Activated CD8-positive, alpha-beta memory T cell treated with anti-CD3 and anti-CD28 coated beads, Interleukin-2, amount 50 U/mL, for 4 hours (primary cell): Measurements from ENCODE around the gene FREM1.

ENCODE experiments used
- DNase-seq: peaks from one replicate; pipeline ENCODE4 v3.0.0-alpha.2; 2020

The FREM1 gene

DNA sequence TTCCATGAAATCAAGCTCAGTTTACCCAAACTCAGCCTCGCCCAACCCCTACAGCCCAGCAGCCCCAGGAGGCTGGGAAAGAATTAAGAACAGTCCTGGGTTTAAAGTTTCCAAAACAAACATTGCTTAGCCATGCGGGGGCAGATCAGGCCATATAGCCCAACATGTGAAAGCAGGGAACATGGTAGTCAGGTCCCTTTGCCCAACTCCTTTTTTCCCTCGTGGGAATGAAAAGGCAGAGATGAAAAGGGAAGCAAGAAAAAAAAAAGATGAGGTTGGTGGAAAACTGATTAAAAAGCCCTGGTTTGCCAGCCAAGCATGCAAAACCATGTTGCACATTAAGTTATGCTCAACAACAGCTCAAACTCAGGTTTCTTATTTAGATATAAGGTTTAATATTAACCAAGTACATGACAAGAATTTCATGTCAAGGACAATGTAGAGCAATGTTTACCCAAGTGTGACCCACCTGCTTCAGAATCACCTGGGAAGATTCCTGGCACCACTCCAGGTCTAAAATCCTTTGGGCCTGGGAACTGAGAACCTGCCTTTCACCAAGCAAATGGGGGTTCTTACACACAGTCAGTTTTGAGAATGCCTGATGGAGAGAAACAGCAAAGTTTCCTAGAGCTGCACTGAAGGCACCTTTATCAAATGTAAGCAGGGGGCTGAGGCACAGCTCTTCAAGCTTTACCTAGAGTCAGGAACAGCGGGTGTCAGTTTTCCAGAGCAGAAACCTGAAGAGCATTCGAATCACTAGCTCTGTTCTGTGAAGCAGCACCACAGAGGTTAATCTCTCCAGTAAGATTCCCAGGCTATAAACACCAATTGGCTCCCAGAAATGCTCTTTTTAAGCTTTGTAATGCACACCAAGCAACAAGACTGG is 1.7 kb downstream of the FREM1 start:
- no peak for DNase-seq

DNA sequence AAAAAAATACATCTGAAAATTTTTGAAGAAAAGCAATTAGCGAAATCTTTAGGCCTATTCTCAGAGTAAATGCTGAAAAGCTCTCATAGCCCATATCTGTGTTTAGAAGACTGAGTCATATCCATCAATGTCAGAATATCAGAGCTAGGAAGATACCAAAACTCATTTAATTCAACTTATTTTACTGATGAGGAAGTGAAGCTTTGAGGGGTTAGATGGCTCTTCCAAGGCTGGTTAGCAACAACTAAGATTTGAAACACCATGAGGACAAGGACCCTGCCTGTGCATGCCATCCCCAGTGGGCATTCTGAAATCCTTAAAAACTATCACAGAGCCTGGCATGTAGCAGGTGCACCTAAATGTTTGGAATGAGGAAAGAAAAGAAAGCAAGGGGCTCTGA is 2.5 kb downstream of the FREM1 start:
- no peak for DNase-seq

DNA sequence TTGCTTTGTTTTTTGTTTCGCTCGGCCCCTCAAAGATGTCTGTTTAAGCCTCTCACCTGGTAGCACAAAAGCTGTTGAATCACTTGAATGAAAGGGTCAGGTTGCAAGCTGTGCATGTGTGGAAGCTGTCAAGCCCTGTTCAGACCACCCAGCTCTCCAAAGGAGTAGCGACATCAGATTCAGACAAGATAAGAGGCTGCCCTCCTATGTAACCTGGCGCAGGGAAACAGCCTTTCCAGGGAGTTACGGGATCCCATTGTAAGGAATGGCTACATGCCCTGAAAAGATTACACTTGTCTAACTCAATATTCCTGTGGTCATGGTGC is 2.9 kb downstream of the FREM1 start:
- DNase-seq, result no peak

DNA sequence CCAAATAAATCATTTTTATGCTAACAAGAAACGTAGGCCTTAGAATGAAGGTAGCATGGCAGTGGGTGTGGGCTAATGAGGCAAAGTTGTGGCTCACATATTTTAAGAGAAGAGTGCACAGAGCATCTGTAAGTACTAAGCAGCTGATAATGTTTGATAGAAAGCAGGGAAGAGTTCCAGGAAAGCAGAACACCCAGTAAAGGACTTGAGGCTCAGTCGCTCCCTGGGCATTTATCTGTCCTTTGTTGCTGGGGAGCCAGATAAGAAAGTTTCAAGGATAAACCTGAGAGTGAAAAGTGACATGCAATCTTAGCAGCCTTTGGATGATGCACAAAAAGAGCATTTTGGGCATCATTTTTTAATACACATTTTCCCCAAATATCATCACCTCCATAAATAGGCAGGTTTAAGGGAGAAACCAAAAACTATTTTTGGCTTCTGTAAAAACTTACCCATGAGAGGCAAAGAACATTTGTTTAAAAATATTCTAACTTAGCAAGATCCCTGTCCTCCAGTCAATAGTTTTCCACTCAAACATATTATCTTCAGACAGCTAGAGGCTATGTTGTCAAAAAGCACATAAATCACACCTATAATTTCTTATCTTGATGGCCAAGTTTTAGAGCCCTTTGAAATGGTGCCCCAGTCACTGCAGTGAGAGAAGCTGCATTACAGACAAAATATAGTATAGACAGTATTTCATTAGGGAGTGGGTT is 3.4 kb downstream of the FREM1 start:
- DNase-seq, result no peak

DNA sequence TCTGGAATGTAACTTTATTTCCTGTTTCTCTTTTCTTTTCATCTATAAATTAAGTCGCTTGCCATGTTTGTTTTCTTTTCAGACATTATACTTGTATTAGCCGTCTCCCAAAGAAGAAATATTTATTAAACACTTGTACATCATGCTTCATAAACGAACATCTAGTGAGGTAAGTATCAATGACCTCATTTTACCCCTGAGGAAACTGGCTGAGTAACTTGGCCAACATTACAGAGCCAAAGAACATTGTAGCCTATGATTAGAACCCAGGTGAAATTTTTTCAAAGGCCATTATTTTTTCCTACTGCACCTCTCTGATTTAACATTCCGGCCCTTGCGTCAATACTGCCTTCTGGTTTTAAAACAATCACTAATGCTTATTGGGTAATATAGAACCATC is 4.2 kb downstream of the FREM1 start:
- DNase-seq, result no peak

DNA sequence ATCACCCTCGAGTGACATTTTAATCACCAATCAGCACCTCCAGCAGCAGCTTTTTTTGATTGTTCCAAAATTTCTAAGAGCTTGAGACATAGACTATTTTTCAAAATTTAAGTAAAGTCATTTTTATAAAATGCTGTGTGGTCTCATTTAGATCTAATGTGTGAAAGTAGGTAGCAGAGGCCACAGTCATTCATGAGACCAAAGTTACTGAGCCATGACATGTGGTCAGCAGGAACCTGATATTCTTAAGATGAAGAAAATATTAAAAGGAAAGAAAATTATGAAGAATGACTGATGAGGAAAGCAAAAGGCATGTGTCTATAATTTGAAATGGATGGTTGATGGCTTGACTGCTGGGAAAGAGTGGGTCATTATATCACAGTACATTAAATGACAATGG is 7.2 kb downstream of the FREM1 start:
- DNase-seq, result no peak

DNA sequence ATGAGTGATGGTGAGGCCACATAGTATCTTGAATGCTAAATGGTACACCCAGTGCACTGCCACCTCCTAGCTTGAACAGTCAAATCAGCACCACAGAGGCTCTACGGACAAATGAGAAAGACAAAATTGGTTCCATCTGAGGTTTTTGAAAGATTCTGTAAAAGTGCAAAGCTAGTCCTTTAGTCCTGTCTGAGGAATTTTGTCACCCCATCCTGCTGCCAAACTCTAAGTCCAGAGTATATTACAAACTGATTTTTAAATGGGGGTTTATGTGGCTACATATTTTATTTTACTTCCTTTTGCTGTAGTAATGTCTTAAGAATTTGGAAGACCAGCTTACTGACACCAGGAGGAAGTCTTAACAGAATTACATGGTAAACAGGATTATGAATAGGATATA is 7.7 kb downstream of the FREM1 start:
- DNase-seq, result no peak

DNA sequence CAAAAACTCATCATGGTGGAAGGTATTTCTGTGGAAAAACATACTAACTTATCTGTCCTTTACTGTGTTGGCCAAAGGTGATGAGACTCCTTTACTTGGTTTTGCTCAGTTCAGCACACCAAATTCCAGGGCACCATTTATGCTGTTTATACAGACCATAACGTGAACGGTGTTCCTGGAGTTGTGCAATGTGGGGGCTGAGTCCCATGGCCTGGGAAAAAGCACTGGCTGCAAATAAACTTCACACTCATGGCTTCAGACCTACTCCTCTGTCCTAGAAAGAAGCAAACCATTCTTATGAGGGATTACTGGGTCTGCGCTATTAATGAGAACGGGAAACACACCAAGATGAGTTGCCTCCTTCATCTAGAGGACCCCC is 10.4 kb downstream of the FREM1 start:
- DNase-seq, result no peak

DNA sequence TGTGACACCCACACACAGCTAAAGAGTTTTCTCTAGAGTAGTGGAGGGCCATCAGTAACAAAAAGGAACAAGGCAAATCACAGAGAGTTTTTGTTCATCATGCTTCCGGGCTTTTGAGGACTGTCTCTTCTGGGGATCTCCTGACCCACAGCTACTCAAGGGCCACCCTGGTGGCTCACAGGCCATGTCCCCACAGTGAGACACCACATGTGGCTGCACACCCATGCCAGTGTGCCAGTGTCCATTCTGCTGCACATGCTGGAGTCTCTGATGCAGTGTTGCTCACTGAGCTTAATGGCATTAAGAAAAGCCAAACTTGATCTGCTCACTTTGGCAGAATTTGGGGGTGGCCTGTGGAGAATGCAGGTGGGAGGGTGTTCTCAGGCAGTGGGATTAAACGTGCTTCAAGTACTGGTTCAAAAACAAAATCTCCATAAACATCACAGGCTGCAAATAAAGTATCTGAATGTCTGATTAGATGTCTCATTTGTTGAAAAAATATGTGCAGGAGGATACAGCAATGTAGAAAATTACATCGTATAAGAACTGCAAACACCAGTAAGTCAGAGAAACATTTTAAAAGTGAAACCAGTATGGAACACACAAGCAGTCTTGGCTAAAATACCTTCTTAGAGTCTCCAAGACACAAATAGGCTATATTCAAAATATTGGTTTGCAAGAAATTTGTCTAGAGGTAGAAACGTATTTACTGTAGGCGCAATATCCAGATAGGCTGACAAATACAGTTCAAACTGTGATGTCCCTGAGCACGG is 11.0 kb downstream of the FREM1 start:
- no peak for DNase-seq

DNA sequence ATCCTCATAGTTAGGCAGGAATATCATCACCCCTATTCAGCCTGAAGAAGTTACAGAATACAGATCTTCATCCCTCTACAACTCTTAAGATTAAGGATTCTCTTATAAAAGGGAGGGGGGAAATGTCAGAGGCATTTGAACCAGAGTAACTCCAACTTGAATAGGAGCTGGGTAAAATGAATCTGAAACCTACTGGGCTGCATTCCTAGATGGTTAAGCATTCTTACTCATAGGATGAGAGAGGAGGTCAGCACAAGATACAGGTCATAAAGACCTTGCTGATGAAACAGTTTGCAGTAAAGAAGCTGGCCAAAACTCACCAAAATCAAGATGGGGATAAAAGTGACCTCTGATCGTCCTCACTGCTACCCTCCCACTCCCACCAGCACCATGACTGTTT is 14.4 kb downstream of the FREM1 start:
- DNase-seq, result no peak

DNA sequence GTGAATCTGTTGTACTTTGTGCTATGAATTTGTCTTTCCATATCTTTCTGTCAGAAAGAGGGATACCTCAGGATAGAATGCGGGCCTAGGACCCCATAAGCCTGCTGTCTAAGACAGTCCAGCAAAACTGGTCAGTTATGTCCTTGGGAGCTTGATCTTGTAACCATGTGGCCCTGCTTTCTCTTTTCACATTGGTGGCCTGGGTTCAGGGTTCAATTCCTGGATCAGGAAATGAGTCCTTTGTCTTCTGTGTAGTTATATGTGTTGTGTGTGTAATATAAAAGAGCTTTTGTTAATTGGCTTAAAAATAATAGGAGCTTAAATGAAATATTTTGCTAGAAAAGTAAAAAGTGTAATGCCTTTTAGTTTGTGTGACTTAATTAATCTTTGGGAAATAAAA is 16.9 kb downstream of the FREM1 start:
- no peak for DNase-seq

DNA sequence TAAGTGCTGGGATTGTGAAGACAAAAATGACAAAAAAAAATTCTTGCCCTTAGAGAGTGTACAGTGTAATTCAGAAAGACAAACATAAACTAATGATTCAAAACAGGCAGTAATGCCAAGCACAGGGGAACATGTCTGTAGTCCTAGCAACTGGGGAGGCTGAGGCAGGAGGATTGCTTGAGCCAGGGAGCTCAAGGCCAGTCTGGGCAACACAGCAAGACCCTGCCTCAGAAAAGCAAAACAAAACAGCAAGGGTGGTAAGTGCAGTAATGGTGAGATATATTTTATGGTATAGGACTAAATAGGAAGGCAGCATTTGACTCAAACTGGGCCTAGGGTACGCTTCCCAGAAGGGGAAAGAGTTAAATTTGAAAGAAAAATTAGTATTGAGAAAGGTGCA is 18.9 kb downstream of the FREM1 start:
- DNase-seq, result no peak

DNA sequence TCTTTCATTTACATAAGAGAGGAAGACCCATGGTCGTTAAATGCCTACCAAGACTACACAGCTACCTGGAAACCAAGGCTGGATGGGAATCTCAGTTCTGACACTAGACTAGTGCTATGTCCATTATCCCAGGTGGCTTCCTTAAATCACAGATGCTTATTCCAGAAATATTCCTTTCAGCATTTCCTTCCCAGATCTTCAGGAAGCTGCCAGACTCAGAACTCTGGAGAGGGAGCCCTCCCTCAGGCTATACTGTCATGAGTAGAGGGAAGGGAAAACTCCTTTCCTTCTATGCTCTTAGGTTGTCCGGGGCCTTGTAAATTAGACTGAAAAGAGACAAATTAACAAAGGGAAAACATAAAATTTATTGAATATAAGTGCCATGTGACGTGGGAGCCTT is 20.8 kb downstream of the FREM1 start:
- DNase-seq, result no peak

DNA sequence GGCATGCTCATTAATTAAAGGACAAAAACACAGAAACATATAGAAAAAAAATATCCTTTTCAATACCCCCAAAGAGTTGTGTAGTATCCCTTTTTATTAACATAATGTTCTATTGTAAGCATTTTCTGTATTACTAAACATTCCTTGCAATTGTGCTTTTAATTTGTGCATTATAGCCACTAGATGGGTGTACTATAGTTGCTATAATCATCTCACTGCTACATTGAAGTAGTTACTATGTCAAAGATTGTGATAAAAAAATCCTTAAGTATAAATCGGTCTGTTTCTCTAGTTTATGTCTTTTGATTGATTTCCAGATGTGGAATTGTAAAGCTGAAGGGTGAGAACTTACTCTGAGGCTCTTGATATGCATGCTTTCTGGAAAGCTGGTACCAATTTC is 21.4 kb downstream of the FREM1 start:
- DNase-seq, result no peak

DNA sequence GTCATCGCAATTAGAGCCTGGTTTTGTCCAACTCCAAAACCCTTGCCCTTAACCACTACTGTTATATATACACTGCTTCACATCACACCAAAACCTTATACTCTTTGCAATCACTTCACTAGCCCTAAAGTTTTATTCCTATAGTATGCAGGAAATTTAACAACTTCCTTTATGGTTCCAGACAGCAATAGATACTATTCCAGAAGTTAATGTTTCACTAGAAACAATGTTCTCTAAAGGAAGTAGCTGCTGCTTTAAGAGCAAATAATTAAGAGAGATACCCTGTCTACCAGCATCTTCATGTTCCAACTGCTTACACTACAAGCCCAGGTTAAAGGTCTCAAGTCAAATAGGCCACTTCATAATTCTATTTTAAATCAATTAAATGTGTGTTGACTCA is 22.0 kb downstream of the FREM1 start:
- no peak for DNase-seq

DNA sequence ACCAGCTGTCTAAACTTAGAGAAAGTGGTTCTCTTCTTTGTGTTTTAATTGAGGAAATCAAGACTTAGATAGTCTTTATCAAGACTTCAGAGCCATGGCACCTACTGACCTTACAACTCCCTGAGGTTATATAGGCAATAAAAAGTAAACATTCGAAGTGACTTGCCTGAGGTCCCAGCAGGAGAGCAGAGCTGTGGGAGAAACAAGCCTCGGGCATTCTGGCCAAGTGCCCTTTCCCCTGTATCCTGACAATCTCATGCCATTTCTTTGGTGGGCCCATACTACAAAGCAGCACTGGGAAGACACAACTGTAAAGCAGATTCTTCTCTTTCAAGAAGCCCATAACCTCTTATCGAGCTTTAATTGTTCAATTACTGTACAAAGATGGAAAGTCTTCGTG is 23.1 kb downstream of the FREM1 start:
- no peak for DNase-seq

DNA sequence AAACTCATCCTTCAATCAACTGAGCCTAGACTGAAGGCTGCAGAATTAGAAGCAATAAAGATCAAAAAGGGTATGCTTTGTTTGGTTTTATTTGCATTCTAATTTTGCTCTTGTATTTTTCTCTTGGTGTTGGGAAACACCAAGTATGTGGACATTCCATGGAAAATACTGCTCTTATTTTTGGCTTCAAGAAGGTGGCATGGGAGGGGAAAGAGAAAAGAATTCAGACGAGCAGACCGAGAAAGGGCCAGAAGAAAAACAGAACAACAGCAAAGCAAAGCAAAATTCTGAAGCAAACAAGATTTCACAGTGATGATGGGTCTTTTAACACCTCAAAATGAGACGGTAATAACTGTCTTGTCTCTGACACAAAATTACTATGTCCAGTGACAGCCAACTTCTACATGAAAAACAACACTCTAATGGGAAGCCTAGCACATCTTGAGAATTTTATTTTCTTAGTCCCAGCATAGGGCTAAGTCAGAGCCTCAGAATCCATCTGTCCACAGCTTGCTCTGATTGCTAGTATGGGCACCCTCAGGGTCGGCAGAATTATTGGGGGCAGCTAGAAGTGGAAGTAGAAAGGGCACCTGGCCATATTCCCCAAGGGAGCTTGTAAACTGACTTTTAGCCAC is 26.8 kb downstream of the FREM1 start:
- DNase-seq, result no peak

DNA sequence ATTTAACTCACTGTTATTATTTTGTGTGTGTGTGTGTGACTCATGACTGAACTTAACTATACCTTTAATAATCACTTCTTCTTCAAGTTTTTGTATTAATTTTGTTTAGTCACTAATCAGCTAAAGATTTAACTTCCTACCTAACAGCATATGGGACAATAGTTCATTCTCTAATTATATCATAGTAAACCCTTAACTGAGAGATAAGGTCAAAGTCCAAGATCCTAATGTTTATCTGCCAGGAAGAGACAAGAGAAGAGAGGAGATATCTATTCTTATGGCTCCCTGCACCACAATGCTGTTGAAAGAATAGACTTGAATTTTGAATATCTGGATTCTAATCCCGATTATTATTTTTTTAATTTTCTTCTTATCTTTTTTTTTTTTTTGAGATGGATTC is 28.1 kb downstream of the FREM1 start:
- no peak for DNase-seq

DNA sequence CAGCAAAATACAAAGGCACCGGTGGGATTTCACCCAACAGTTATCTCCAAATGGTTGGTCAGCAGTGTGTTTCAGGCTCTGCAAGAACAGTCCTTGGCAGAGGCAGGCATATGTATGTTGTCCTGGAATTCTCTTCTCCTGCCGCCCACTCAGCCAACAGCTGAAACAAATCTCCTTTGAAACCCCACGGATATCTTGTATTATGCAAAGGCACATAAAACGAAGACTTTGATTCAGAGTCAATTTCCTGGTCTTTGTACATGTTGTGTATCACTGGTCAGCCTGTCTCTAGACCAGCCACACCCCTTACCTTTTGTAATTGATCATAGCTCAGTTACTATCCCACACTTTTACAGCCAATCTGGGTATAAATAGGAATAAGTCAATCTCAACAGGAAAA is 29.2 kb downstream of the FREM1 start:
- DNase-seq, result no peak

DNA sequence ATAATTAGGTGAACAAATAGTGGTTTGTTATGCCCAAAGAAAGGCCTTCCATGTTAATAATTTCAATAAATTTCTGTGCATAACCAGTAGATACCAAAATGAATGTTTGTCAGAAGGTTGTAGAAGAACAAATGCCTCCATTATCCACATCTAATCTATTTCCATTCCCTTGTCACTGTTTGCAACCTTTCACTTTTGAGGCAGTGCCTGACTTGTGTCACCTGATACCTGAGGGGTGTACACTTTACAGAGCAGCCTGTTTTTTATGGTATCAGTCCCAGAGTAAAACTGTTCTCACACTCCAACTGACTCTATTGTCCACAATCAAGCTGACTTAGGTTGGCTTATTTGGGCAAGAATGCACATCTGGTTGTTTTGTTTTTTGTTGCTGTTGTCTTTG is 40.1 kb downstream of the FREM1 start:
- DNase-seq, result no peak

DNA sequence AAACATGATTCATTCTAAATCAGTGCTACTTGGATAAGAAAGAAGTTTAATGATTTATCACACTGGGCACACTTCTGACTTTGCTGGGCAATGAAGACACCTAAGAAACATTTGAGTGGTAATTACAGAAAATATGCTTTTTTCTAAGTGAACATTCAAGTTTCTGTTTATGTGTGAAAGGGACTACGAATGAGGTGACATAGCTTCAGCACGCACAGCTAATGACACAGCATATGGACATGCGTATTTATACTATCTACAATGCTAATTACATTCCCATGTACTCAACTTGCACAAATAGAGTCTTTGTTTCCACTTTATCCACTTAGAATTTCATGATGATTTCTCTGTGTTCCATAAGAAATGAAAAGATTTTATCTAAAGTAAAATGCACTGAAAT is 40.6 kb downstream of the FREM1 start:
- DNase-seq, result no peak

DNA sequence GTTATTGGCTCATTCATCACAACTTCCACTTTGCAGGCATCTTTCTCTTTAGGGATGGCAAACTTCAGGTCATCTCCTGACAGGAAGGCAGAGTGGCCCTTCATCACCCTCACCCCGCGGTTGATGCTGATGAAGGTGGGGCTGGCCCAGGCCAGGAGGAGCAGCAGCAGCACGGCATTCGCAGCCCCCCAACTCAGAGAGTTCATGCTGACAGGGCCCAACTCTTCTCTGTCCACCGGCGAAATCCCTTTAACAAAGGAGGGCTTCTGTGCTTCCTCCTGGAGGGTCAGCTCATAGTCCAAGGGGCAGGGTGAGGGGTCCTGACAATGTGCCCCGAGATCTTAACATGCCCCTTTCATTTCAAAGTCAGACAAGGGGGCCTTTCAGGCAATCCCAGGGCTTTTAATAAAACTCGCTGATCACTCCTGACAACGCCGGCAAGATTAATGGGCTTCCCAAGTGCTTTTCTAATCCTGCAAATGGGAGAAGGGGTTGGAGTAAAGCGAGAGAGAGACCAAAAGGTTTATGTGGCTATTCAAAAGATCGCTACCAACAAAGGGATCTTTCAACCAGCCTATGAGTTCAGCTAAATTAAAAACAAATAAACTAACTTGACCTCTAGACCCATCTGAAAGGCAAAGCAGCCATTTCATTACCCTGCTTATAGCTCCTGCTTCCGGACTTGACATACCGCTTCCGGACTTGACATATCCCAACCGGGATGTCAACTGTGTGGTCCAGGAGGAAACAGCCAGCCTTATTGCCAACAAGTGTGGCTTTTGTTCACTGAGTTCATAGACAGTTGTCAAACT is 41.2 kb downstream of the FREM1 start:
- no peak for DNase-seq

DNA sequence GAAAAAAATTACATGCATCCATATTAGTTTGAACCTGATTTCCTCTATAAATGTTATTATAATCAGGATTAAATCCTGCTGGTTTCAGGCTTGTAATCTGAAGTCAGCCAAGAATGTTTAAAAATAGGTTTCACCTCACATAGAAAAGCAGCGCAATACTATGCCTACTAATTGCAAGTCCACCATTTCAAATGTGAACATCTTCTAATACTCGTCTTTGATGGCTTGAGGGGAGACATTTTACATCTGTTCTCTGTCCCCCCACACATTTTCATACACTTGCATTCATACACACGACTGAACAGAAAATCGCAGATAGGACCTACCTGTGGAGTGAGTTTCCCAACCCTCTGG is 41.8 kb downstream of the FREM1 start:
- DNase-seq, result no peak
